Cardiac muscle cell (in vitro differentiated cells and primary cell): ENCODE measurements around the gene ATG3. TPM values are rescaled to one million over a fixed set of nuclear protein-coding genes. Genes with fewer than 3 reads are reported as not detected.
A peak's percentile ranks its signal among the peaks of the same experiment; 100 is the strongest.

Source experiments
- DNase-seq, 2 donors: peaks; one replicate each; pipeline versions ENCODE4 v3.0.0 to v3.0.0-alpha.2; 2010 to 2017; ENCODE audit warnings: low read depth in 1 of 2, low spot score in 1 of 2
- H3K27ac ChIP-seq: fragments of 200-600 bp; sonication (generic); 2 replicates; pipeline ENCODE4 v1.5.1; 2016
- H3K27me3 ChIP-seq: fragments of 200-600 bp; sonication (generic); 2 replicates; pipeline ENCODE4 v1.6.0; 2016; ENCODE audit warnings: control low read depth
- H3K36me3 ChIP-seq: fragments of 200-600 bp; sonication (generic); 2 replicates; pipeline ENCODE4 v1.5.1; 2016; ENCODE audit warnings: control low read depth
- H3K4me1 ChIP-seq: fragments of 200-600 bp; sonication (generic); 2 replicates; pipeline ENCODE4 v1.8.1; 2017; ENCODE audit warnings: low read depth, mild to moderate bottlenecking, mixed run types
- H3K4me3 ChIP-seq: fragments of 200-600 bp; sonication (generic); 2 replicates; pipeline ENCODE4 v1.5.1; 2016; ENCODE audit warnings: mild to moderate bottlenecking
- H3K9me3 ChIP-seq: fragments of 200-600 bp; sonication (generic); 2 replicates; pipeline ENCODE4 v1.5.1; 2017; ENCODE audit warnings: low read depth, mild to moderate bottlenecking, control low read depth
- polyA plus RNA-seq: library from polyadenylated mRNA; unstranded; fragments of >200 nt; fragmentation: Nextera tagmentation; extraction: Ambion mirVana; gene quantifications from 2 replicates; pipeline ENCODE4 v1.2.1, GENCODE V29; 2016
- total RNA-seq: library from RNA; depleted of rRNA; stranded (reverse); fragments of >200 nt; gene quantifications from 2 replicates; pipeline ENCODE4 v1.2.3, GENCODE V29; 2016
- TF ChIP-seq, protein P1 (sequence below): IDR thresholded peaks from 2 replicates; pipeline ENCODE4 v1.5.1; 2012; ENCODE audit warnings: low read depth, mild to moderate bottlenecking, low read length

The ATG3 gene
- total and polyA plus RNA-seq, 2 experiments from 2014 or later: 38.3 to 57.9 TPM

DNA sequence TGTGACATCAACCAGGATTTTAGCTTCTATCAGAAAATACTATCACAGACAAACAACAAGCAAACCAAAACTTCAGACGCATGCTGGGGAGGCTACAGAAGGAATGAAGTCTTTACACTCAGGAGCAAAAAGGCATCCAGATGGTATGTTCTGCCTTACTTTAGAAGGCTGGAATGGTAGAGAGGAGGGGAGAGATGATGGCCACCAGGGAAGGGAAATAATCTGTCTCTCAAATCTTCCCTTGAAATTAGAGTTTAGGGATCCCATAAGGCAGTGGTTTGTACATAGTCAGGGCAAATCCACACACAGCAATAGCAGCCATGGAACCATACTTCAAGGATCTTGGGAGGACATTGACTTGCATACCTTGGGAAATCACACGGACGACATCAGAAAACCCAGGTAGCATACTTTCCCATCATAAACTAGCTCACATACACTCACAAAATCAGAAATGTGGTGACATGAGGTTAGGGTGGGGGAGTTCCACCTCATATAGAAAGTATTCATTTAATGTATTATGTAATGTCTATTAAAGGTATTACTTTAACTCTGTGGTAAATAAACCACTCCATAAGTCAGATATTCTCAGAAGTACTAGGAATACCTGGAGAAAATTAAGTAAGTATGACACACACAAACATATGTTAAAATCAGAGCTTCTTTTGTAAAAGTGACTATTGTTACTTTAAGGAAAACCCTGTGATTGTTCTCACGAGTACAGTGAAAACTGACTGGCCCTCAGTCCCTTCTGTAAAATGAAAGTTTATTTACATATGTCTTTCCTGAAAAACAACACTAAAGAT, 71.9 kb downstream of the ATG3 start:
- Histone ChIP-seq H3K4me1 (no peaks in the 10 kb centered on the region), H3K27ac (no peak overlapping the region), H3K36me3 (no peaks in the 10 kb centered on the region), H3K27me3 (no peaks in the 10 kb centered on the region), H3K9me3 (no peaks in the 10 kb centered on the region), H3K4me3 (no peak overlapping the region)
- TF ChIP-seq, protein P1, sequence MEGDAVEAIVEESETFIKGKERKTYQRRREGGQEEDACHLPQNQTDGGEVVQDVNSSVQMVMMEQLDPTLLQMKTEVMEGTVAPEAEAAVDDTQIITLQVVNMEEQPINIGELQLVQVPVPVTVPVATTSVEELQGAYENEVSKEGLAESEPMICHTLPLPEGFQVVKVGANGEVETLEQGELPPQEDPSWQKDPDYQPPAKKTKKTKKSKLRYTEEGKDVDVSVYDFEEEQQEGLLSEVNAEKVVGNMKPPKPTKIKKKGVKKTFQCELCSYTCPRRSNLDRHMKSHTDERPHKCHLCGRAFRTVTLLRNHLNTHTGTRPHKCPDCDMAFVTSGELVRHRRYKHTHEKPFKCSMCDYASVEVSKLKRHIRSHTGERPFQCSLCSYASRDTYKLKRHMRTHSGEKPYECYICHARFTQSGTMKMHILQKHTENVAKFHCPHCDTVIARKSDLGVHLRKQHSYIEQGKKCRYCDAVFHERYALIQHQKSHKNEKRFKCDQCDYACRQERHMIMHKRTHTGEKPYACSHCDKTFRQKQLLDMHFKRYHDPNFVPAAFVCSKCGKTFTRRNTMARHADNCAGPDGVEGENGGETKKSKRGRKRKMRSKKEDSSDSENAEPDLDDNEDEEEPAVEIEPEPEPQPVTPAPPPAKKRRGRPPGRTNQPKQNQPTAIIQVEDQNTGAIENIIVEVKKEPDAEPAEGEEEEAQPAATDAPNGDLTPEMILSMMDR: no peak
- no peak for DNase-seq

GRCh38 chr3:112486811-112487505, 74.8 kb downstream of the ATG3 start:
- Histone ChIP-seq H3K27me3 (no peaks in the 10 kb centered on the region), H3K4me1 (no peaks in the 10 kb centered on the region), H3K36me3 (no peaks in the 10 kb centered on the region), H3K4me3 (no peak overlapping the region), H3K27ac (no peak overlapping the region), H3K9me3 (no peaks in the 10 kb centered on the region)
- TF ChIP-seq, protein P1: no peak
- peak in 1 of 2 donors; percentile 21 for DNase-seq

GRCh38 chr3:112484352-112484751, 77.4 kb downstream of the ATG3 start:
- H3K36me3 ChIP-seq: no peaks in the 10 kb centered on the region
- H3K4me1 ChIP-seq: no peaks in the 10 kb centered on the region
- no peak for DNase-seq
- no peak overlapping the region for H3K27ac ChIP-seq
- H3K4me3 ChIP-seq: no peak overlapping the region
- H3K9me3 ChIP-seq: no peaks in the 10 kb centered on the region
- TF ChIP-seq, protein P1: no peak
- no peaks in the 10 kb centered on the region for H3K27me3 ChIP-seq

DNA sequence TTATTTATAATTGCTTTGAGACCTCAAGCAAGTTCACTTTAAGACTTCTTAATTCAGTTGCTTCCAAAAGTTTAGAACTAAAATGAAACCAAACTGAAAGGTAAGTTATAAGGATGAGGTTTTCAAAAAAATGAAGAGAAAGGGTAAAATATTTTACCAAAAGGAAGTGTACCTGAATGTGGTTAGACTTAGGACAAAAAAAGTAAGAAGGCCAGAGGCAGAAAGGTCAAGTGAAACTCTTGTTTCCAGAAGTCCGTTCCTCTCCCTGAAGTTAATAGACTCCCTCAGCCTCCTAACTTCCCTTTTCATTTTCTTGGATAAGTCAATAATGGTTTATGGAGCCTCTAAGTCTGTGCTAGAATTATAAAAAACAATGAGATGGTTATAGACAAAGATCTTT, 79.1 kb downstream of the ATG3 start:
- Histone ChIP-seq H3K27ac (no peak overlapping the region), H3K36me3 (no peaks in the 10 kb centered on the region), H3K27me3 (no peaks in the 10 kb centered on the region), H3K9me3 (no peaks in the 10 kb centered on the region), H3K4me3 (no peak overlapping the region), H3K4me1 (no peaks in the 10 kb centered on the region)
- TF ChIP-seq, protein P1: no peak
- DNase-seq: no peak

Other genes starting within 250 kb of the ATG3 start
- 5.4 and 6.9 TPM in 2 replicates for gene CD200, start 228.8 kb downstream of the ATG3 start, total RNA-seq
- 6.3 and 11.6 TPM in 2 replicates for gene CD200, start 228.8 kb downstream of the ATG3 start, polyA plus RNA-seq
- not detected in 2 replicates for gene BTLA, start 62.5 kb downstream of the ATG3 start, total RNA-seq
- gene BTLA, start 62.5 kb downstream of the ATG3 start, polyA plus RNA-seq: 0.11 TPM in 1 of 2 replicates, not detected in the other
- gene SLC35A5, start 83 bp upstream of the ATG3 start, total RNA-seq: 11.1 and 16.7 TPM in 2 replicates
- 29.2 and 38.3 TPM in 2 replicates for gene SLC35A5, start 83 bp upstream of the ATG3 start, polyA plus RNA-seq
- 21.7 and 26.4 TPM in 2 replicates for gene CCDC80, start 79.2 kb upstream of the ATG3 start, total RNA-seq
- gene CCDC80, start 79.2 kb upstream of the ATG3 start, polyA plus RNA-seq: 27.7 and 33.3 TPM in 2 replicates